Heart left ventricle (tissue), 13 donors: ENCODE measurements around the gene C6orf58.

Source experiments
- CTCF ChIP-seq, 12 donors: fragments of 200-600 bp; sonication (generic) in 4 of 12; IDR thresholded peaks; one replicate each; pipeline versions ENCODE4 v1.5.0 to v1.8.0; 2018 to 2022; ENCODE audit warnings: antibody characterized with exemption in 12 of 12, mild to moderate bottlenecking in 5 of 12
- POLR2A ChIP-seq, 2 donors: fragments of 450-650 bp; IDR thresholded peaks; one replicate each; pipeline ENCODE4 v1.6.1; 2017; ENCODE audit warnings: antibody characterized with exemption in 2 of 2, mild to moderate bottlenecking in 2 of 2, moderate library complexity in 2 of 2
- donor health status: ischemic (EF 13 %, LVEDD 7.1; RV severe dilation, severe dysfunction).
- donor health status: DM: no; HTN: yes; CAD: no.
- donor health status: DM: no; HTN: no; CAD: no.
- donor health status: ischemic (EF 25% LVEDD 6.9; RV normal size, moderate dysfunction).
- donor health status: ischemic (EF 25% LVEDD 5.7; RV mildly dilated, moderate dysfunction).
- donor health status: ischemic (EF 35%, LVEDD 5.7; RV mildly dilated, moderate dysfunction).
- donor health status: nonischemic (EF 11% LVEDD 7.7; RV severe dilation, severe dysfunction).
- donor health status: DM: yes; HTN: yes; CAD: no.
- donor health status: PGD.
- donor health status: ischemic (EF 29% LVEDD 5.4; RV normal size, mild dysfunction).
- donor health status: nonischemic (EF 23%, LVEDD 6.1; RV moderate dilation, normal function).

- TF ChIP-seq CTCF (IDR thresholded peaks at IDR 0.05): no peak
- no peak for TF ChIP-seq POLR2A (IDR thresholded peaks at IDR 0.05)
Measured at GRCh38 chr6:127578900-127579299, 1.9 kb downstream of the C6orf58 start.
